Mucosa of gallbladder (tissue), 1 donor: ENCODE measurements around the gene RIPOR1. TPM values are rescaled to one million over a fixed set of nuclear protein-coding genes. Genes with fewer than 3 reads are reported as not detected.
A peak's percentile ranks its signal among the peaks of the same experiment; 100 is the strongest.
"Not testable (repeated sequence)": the region's sequence is repeated elsewhere in the genome, so short reads cannot be mapped to it uniquely, and the experiment has no call there.

Experiments
- DNase-seq: peaks from one replicate; pipeline ENCODE4 v3.0.0-alpha.2; 2020; ENCODE audit warnings: low spot score
- total RNA-seq: library from RNA; stranded (reverse); gene quantifications from one replicate; pipeline ENCODE4 v1.2.1, GENCODE V29; 2021
- donor health status: DM: no; HTN: no; CAD: no.

Gene RIPOR1
- total RNA-seq, 1 donor from 2014 or later = 70.6 TPM

- no peak for DNase-seq
Measured at GRCh38 chr16:67516296-67517154, 12.1 kb upstream of the RIPOR1 start.

DNA sequence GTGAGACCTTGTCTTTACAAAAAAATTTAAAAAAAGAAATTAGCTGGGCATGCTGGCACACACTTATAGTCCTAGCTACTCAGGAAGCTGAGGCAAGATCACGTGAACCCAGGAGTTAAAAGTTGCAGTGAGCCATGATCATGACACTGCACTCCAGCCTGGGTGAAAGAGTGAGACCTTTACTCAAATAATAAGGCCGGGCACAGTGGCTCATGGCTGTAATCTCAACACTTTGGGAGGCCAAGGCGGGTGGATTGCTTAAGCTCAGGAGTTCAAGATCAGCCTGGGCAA, 11.5 kb upstream of the RIPOR1 start:
- no peak for DNase-seq

- no peak for DNase-seq
Measured at GRCh38 chr16:67517661-67518423, 10.8 kb upstream of the RIPOR1 start.

DNA sequence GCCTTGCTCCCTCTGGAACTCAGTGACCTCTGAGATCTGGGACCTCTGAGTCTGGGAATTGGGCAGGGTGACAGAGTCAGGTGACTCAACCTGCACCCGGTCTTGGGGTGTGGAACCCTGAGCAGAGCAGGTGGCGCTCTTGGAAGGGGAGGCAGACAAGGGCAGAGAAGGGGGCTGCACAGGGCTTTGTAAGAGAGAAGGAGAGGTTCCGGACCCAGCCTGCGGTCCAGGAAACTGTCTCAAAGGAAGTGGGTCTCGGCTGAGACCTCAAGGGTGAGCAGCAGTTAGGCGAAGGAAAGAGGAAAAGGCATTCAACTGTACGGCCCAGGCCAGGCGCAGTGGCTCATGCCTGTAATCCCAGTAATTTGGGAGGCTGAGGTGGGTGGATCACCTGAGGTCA, 10.0 kb upstream of the RIPOR1 start:
- no peak for DNase-seq

GRCh38 chr16:67519242-67519641, 9.4 kb upstream of the RIPOR1 start:
- DNase-seq = no peak

- DNase-seq = peak; percentile 97
Measured at GRCh38 chr16:67521095-67521804, 7.4 kb upstream of the RIPOR1 start.

GRCh38 chr16:67525176-67525860, 3.3 kb upstream of the RIPOR1 start:
- no peak for DNase-seq

- no peak for DNase-seq
Measured at GRCh38 chr16:67526149-67526791, 2.4 kb upstream of the RIPOR1 start.

DNA sequence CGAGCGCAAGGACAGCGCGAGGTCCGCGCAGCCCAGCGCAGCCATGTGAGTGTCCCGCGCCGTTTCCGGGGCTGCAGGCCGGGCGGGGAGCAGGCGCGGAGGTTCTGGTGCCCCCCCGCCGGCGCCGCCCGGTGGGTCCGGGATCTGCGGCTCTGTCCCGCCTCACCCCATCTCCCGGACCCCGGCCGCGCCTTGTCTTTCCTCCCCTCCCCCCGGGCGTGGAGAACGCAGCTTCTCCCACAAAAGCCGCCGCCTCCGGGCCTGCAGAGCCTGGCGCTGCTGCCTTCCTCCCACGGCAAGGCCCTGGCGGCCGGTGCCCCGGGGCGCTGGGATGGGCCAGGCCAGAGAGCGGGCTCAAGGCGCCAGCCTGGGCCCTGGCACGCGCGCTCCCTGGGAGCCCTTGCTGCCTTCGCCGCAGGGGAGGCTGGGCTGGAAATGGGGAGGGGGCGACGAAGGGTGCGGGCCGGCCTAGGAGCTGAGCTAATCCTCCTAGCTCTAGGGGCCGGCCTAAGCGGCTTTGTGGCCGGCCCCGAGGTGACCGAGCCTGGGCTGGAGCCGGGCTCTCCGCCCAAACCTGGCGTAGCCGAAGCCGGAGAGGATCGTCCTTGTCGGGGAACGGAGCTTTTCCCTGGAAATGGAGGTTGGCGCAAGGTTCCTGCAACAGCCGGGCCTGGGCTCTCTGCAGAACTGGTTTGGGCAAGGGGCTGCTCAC, 397 bp downstream of the RIPOR1 start:
- no peak for DNase-seq

- no peak for DNase-seq
Measured at GRCh38 chr16:67529582-67530012, 968 bp downstream of the RIPOR1 start.

DNA sequence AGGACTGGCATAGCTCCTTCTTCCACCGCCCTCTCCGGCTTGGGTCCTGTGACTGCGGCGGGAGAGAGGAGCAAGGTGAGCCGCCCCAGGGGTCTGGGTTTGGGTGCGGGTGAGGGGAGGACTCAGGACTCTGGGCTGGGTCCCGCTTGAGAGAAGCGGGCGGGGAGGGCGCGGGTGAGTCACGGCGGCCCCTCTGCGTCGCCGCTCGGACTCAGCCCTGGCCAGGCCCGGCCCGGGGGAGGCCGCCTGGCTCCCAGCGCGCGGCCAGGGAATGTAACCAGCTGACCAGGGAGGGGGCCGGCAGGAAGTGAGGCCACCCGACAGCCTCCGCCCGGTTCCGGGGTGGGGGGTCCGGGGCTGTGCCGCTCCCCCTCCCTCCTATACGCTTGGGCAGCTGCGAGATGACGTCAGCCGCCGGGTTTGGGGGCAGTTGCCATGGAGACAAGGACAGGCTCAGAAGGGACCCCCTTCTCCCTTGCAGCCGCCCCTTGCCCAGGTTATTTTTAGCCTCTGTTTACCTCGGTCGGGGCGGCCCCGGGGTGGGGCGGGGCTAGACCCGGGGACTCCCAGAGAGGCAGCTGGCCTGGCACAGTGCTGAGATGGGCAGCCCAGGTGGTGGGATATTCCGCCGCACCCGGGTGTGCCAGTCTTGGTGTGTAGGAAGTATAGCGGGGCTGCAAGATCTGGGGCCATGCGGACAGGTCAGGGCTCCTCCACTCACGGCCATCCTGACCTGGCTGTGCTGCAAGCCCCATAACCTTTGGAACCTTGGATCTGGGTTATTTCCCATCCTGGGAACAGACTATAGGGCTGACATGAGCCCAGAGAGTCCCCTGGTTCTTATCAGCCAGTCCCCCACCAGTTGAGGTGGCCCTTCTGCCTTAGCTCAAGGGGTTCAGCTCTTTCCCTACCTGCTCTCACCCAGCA, 1.6 kb downstream of the RIPOR1 start:
- DNase-seq = peak; percentile 59

- no peak for DNase-seq
Measured at GRCh38 chr16:67531247-67531646, 2.6 kb downstream of the RIPOR1 start.

DNA sequence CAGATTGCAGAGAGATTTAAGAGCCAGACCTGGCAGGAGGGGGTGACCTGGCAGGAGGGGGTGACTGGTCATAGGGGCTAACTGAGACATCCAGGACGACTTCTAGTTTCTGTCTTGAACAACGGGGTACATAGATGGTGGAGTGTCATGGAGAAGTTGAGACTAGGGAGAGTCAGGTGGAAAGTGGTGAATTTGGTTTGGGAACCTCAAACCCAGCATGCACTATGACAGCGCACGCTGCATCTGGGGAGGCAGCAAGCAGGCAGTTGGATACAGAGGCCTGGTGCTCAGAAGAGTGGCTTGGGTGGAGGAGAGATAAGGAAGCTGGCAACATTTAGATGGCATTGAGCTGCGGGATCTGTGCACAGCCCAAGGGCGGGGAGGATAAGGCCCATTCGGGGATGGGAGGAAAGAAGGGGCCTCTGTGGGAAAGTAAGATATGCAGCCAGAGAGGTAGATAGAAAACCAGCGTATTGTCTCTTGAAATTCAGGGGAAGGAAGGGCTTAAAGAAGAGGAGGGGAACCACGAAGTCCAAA, 4.5 kb downstream of the RIPOR1 start:
- no peak for DNase-seq

GRCh38 chr16:67533987-67534386, 5.4 kb downstream of the RIPOR1 start:
- not testable (repeated sequence) for DNase-seq

DNA sequence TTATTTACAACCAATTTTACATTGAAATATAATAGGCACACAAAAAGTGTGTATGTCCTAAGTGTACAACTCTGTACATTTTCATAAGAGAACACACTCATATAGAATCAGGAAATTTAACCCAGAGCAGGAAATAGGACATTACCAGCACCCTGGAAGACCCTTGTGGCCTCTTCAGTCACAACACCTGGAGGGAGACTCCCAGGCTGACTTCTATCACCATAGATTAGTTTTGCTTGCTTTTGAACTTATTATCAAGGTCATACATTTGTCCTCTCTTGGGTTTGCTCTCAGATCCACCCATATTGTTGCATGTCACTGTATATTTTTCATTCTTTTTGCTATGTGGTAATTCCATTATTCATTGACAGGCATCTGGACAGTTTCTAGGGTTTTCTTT, 5.8 kb downstream of the RIPOR1 start:
- DNase-seq = no peak

DNA sequence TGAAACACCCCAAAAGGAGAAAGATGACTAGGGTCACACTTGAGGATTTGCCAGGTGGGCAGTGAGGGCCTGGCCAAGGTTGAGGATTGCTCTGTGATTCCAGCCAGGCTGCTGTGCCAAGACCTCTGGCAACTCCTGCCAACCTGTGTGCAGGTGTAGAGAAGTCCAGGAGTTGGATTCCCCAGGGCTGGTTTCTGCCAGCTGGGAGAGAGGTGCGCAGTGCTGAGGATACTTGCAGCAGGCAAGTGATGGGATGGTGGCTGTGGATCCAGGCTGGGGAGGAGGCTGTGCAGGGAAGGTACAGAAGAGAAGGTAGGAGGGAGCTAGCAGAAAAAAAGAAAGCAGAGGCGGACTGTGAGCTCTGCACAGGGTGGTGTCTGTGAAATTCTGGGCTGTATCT, 6.6 kb downstream of the RIPOR1 start:
- DNase-seq = no peak

- no peak for DNase-seq
Measured at GRCh38 chr16:67537270-67537635, 8.6 kb downstream of the RIPOR1 start.

- DNase-seq = no peak
Measured at GRCh38 chr16:67537636-67538591, 9.3 kb downstream of the RIPOR1 start.
